Measurements from ENCODE around the gene CD3D. TPM values are rescaled to one million over a fixed set of nuclear protein-coding genes. Genes with fewer than 3 reads are reported as not detected.

The CD3D gene
- total and polyA plus RNA-seq, 2 donors (not counting 3 experiments of a cell fraction or from before 2014, with no cell fraction given) = not detected

DNA sequence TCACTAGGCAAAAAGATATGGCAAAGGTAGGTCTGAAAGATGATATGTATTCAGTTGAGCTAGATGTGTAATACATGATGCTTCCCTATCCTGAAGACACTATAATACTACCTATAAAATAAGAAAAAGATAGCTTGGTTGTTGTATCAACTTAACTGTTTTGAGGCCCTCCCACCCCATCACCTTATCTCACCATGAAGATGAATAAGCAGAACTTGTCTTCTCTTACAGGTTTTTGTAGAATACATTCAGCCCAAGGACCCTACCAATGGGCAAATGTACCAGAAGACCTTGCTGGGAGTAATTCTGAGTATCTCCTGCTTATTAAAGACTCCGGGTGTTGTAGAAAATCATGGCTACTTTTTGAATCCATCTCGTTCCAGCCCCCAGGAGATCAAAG lies 30.8 kb upstream of the CD3D start:
- no TSS peak for BruUV-seq (replicated peaks)
- H3K36me3 ChIP-seq (ENCODE audit: control insufficient read depth in 2 of 2, extremely low read depth in 1 of 2, insufficient read depth in 2 of 2, low read length in 2 of 2) = peaks cover 23 to 28% of the 10 kb centered on the region in 2 experiments

More for the DNA sequence above, 30.8 kb upstream of the CD3D start:
- Histone ChIP-seq H3K9ac (replicated peaks; ENCODE audit: extremely low read depth, insufficient read depth, low read length) (no peak overlapping the region), H3K27me3 (ENCODE audit: control insufficient read depth in 2 of 2, insufficient read depth in 2 of 2, low read length in 2 of 2) (no peaks in the 10 kb centered on the region), H3K4me3 (replicated peaks in 1 of 3; ENCODE audit: insufficient read depth in 1 of 3, low read depth in 1 of 3, low read length in 3 of 3) (no peak overlapping the region), H3K4me1 (ENCODE audit: control insufficient read depth, extremely low read depth, insufficient read depth, low read length) (no peaks in the 10 kb centered on the region), H3K9me3 (replicated peaks; ENCODE audit: control insufficient read depth, insufficient read depth, low read length) (no peaks in the 10 kb centered on the region), H3K27ac (ENCODE audit: insufficient read depth, low read depth, low read length) (no peak overlapping the region), H3K9me1 (replicated peaks; ENCODE audit: control insufficient read depth, extremely low read depth, insufficient read depth, low read length) (no peaks in the 10 kb centered on the region), H2AFZ (ENCODE audit: low read depth, low read length) (no peak overlapping the region), H4K20me1 (replicated peaks; ENCODE audit: control insufficient read depth, extremely low read depth, insufficient read depth, low read length) (no peaks in the 10 kb centered on the region), H3K79me2 (ENCODE audit: control insufficient read depth, insufficient read depth, low read length) (no peaks in the 10 kb centered on the region), H3K4me2 (ENCODE audit: insufficient read depth, low read length) (no peak overlapping the region)
- FAIRE-seq (no peak), DNase-seq (ENCODE audit: low read depth, low spot score) (no peak)
- ChIA-PET CTCF (interaction anchor here (0.9 kb wide), 1 partner anchor 115 kb away, joined by 3 read pairs; no protein-coding TSS in a partner anchor), POLR2A (interaction anchor here (0.7 kb wide), 1 partner anchor 12 kb away, joined by 4 read pairs; no protein-coding TSS in a partner anchor)
- intact Hi-C loops (cut with micrococcal nuclease) (no loop called here), dilution Hi-C loops (cut with MboI; ENCODE audit: extremely low pct_ligation_motif_present, low sequenced_read_pairs) (no loop called here)
- no peak for TF ChIP-seq MYC (IDR thresholded peaks at IDR 0.05; ENCODE audit: low read depth, low read length)
- TF ChIP-seq GATA2 (IDR thresholded peaks at IDR 0.05; ENCODE audit: insufficient read depth, insufficient read length, low read depth, low read length) = no peak
- no peak for TF ChIP-seq JUN (IDR thresholded peaks at IDR 0.05; ENCODE audit: borderline replicate concordance, insufficient read depth, insufficient read length, low read depth)
- TF ChIP-seq FOS (IDR thresholded peaks at IDR 0.05; ENCODE audit: borderline replicate concordance, insufficient read depth, low read length) = no peak
- TF ChIP-seq, protein P1, sequence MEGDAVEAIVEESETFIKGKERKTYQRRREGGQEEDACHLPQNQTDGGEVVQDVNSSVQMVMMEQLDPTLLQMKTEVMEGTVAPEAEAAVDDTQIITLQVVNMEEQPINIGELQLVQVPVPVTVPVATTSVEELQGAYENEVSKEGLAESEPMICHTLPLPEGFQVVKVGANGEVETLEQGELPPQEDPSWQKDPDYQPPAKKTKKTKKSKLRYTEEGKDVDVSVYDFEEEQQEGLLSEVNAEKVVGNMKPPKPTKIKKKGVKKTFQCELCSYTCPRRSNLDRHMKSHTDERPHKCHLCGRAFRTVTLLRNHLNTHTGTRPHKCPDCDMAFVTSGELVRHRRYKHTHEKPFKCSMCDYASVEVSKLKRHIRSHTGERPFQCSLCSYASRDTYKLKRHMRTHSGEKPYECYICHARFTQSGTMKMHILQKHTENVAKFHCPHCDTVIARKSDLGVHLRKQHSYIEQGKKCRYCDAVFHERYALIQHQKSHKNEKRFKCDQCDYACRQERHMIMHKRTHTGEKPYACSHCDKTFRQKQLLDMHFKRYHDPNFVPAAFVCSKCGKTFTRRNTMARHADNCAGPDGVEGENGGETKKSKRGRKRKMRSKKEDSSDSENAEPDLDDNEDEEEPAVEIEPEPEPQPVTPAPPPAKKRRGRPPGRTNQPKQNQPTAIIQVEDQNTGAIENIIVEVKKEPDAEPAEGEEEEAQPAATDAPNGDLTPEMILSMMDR (IDR thresholded peaks at IDR 0.05; ENCODE audit: extremely low read depth in 1 of 2, insufficient read depth in 1 of 2, low read depth in 1 of 2, low read length in 2 of 2) = no peak
- no peak for TF ChIP-seq POLR2AphosphoS5 (IDR thresholded peaks at IDR 0.05; ENCODE audit: insufficient read depth, low read depth, low read length)
- TF ChIP-seq POLR2A (IDR thresholded peaks at IDR 0.05; ENCODE audit: low read depth, low read length) = no peak
- TF ChIP-seq, protein P2, sequence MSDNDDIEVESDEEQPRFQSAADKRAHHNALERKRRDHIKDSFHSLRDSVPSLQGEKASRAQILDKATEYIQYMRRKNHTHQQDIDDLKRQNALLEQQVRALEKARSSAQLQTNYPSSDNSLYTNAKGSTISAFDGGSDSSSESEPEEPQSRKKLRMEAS (IDR thresholded peaks at IDR 0.05; ENCODE audit: insufficient read depth, insufficient read length) = no peak
- no peak for TF ChIP-seq EZH2 (IDR thresholded peaks at IDR 0.05; ENCODE audit: borderline replicate concordance, low read depth, low read length, severe bottlenecking)
